ENCODE data around the gene MTMR12. TPM values are rescaled to one million over a fixed set of nuclear protein-coding genes. Genes with fewer than 3 reads are reported as not detected.

Gene MTMR12
- total and polyA plus RNA-seq, 7 donors: 6.5 to 49.9 (median 26.7) TPM

- Histone ChIP-seq H3K4me1 (peaks cover 0 to 38% (median 26%) of the 10 kb centered on the region in 4 donors), H3K9me3 (no peaks in the 10 kb centered on the region), H3K27me3 (no peaks in the 10 kb centered on the region), H3K4me3 (no peak overlapping the region), H3K27ac (peak overlapping the region in 2 of 4 donors; percentile 7 to 8), H3K36me3 (no peaks in the 10 kb centered on the region)
- intact Hi-C loops (cut with DNase I): no loop called here
- WGBS, 2 donors: 77 to 85% methylated on average over 7 of the region's 7 CpGs
- TF ChIP-seq POLR2AphosphoS5 (IDR thresholded peaks at IDR 0.05) (no peak), EP300 (IDR thresholded peaks at IDR 0.05) (no peak), POLR2A (IDR thresholded peaks at IDR 0.05) (no peak)
- TF ChIP-seq, protein P1, sequence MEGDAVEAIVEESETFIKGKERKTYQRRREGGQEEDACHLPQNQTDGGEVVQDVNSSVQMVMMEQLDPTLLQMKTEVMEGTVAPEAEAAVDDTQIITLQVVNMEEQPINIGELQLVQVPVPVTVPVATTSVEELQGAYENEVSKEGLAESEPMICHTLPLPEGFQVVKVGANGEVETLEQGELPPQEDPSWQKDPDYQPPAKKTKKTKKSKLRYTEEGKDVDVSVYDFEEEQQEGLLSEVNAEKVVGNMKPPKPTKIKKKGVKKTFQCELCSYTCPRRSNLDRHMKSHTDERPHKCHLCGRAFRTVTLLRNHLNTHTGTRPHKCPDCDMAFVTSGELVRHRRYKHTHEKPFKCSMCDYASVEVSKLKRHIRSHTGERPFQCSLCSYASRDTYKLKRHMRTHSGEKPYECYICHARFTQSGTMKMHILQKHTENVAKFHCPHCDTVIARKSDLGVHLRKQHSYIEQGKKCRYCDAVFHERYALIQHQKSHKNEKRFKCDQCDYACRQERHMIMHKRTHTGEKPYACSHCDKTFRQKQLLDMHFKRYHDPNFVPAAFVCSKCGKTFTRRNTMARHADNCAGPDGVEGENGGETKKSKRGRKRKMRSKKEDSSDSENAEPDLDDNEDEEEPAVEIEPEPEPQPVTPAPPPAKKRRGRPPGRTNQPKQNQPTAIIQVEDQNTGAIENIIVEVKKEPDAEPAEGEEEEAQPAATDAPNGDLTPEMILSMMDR (IDR thresholded peaks at IDR 0.05): no peak
- no peak for DNase-seq
These were observed 9.6 kb downstream of the MTMR12 start for GRCh38 chr5:32302835-32303754.

- no peak for DNase-seq
- Histone ChIP-seq H3K27ac (no peak overlapping the region), H3K36me3 (no peaks in the 10 kb centered on the region), H3K9me3 (no peaks in the 10 kb centered on the region), H3K4me1 (peaks cover 0 to 45% (median 27%) of the 10 kb centered on the region in 4 donors), H3K4me3 (no peak overlapping the region), H3K27me3 (no peaks in the 10 kb centered on the region)
- 87 to 95% methylated on average over 2 of the region's 2 CpGs for WGBS, 2 donors
- intact Hi-C loops (cut with DNase I): no loop called here
- TF ChIP-seq, protein P1 (IDR thresholded peaks at IDR 0.05): no peak
- TF ChIP-seq POLR2A (IDR thresholded peaks at IDR 0.05) (no peak), POLR2AphosphoS5 (IDR thresholded peaks at IDR 0.05) (no peak), EP300 (IDR thresholded peaks at IDR 0.05) (no peak)
These were observed 10.8 kb downstream of the MTMR12 start for GRCh38 chr5:32301891-32302290.

- Histone ChIP-seq H3K9me3 (no peaks in the 10 kb centered on the region), H3K27ac (no peak overlapping the region), H3K27me3 (no peaks in the 10 kb centered on the region), H3K4me3 (no peak overlapping the region), H3K36me3 (peaks cover 0 to 15% (median 2%) of the 10 kb centered on the region in 4 donors), H3K4me1 (peaks cover 0 to 36% (median 24%) of the 10 kb centered on the region in 4 donors)
- DNase-seq: no peak
- intact Hi-C loops (cut with DNase I): no loop called here
- 61 to 78% methylated on average over 4 of the region's 4 CpGs for WGBS, 2 donors
- TF ChIP-seq, protein P1 (IDR thresholded peaks at IDR 0.05): no peak
- TF ChIP-seq EP300 (IDR thresholded peaks at IDR 0.05) (no peak), POLR2AphosphoS5 (IDR thresholded peaks at IDR 0.05) (no peak), POLR2A (IDR thresholded peaks at IDR 0.05) (no peak)
These were observed 13.6 kb downstream of the MTMR12 start for GRCh38 chr5:32299059-32299677.

DNA sequence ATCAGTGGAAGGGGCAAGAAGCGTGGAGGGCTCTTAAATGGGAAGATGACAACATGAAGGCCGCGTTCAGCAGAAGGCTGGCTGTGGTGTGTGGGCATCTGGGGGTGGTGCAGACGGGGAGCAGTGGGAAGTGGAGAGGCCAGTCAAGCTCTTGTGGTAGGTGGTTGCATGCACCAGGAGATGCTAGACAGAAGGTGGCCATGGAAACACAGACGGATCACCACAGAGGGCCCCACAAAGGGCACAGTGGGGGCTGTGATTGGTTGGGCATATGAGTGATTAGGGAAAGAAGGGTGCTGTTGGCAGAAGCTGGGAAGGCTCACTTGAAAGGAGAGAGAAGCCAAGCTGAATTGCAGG is 14.7 kb downstream of the MTMR12 start:
- peaks cover 0 to 18% (median 2%) of the 10 kb centered on the region in 4 donors for H3K36me3 ChIP-seq
- no peak overlapping the region for H3K4me3 ChIP-seq
- intact Hi-C loops (cut with DNase I): no loop called here
- DNase-seq: no peak
- TF ChIP-seq, protein P1 (IDR thresholded peaks at IDR 0.05): no peak
- TF ChIP-seq EP300 (IDR thresholded peaks at IDR 0.05) (no peak), POLR2AphosphoS5 (IDR thresholded peaks at IDR 0.05) (no peak), POLR2A (IDR thresholded peaks at IDR 0.05) (no peak)
- H3K27me3 ChIP-seq: no peaks in the 10 kb centered on the region
- 57 to 77% methylated on average over 5 of the region's 5 CpGs for WGBS, 2 donors
- no peak overlapping the region for H3K27ac ChIP-seq
- H3K9me3 ChIP-seq: no peaks in the 10 kb centered on the region
- peaks cover 0 to 34% (median 20%) of the 10 kb centered on the region in 4 donors for H3K4me1 ChIP-seq
